ENCODE measurements around the gene LRRC10B.

The LRRC10B gene

DNA sequence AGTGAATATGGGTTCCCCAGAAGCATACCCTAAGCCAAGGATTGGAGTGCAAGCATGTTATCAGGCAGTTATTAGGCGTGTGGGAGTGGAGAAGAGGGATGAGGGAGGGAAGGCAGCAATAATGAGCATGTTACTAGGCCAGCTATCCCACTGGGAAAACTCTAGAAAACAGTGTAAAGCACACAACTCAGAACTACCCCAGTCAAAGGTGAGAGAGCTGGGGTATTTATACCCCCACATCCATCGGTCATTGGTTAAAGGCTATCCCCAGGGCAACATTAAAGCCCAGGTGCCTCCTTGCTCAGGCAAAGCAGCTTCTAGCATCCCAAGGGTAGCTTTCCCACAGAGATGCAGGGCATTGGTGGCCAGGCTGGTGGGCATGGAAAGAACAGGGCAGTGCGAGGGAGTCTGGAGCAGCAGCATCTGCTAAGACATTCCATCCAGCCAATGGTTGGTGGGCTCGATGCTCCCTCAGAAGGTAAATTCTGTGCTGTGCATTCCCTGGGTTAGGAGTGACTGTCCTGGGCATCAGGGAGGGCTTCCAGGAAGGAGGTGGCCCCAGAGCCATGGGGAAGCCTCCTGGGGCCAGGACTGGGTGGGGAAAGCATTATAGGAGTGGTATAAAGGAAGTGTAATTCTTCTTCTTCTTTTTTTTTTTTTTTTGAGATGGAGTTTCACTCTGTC, 21.1 kb upstream of the LRRC10B start:
- no peak for DNase-seq

DNA sequence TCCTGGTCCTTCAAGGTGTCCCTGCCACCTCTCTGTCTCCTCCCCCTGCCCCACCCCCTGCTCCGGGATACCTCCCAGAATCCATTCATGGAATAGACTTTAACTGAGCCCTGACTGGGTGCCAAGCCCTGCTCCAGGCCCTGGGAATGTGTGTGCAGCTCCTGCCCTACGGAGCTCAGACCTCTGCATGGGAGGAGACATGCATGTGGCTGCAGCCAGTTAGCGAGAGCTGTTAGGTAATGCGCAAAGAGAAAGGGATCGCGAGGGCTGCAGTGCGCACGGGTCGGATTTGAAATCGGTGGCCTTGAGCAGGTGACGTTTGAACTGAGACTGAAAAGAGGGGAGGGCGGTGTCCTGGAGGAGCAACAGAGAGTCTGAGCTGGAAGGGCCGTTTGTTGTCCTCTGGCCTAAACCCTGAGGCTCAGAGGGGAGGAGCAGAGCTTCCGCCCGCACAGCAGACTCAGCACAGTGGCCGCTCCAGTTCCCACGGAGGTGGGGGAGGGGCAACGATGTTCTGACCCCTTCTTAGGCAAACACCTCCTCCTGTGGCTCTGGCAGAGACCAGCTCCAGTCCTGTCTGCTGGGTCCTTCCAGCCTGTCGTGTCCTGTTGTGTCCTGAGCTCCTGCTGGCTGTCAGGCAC, 19.8 kb upstream of the LRRC10B start:
- DNase-seq: no peak

DNA sequence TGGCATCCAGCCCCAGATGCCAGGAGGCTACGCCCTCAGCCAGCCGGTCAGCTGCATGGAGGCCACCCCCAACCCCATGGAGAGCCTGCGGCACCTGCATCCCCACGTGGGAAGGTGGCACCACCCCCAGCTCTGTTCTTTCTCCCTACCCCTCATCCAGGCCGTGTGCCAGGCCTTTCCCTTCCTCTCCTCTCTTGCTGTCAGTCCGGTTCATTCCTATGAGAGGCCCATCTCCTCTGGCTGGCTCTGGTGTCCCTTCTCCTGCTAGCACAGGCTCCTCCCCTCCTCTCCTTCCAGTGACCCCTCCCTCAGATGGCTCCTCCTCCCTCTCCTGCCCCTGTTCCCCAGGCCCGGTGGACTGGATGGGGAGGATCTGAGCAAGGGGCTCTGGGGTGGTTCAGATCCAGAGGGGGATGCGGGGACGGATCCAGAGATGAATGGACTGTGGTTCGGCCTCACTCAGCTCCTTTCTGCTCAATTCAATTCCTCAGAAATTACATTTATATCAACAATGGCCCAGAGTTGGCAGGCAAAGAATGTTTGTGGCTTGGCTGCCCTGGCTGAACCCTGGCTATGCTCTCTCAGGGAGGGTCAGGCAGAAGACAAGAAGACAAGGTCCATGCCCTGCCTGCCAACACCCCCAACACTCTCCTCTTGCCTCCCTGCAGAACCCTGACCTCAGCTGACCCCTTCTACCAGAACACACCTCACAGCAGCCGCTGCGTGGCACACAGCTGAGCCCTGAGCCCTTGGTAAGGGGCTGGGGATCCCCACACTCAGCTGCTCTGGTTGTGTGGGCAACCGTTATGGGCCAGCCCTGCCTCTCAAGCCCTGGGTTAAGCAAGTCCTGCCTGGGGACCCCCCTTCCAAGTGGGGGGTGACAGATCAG, 18.5 kb upstream of the LRRC10B start:
- DNase-seq: no peak

GRCh38 chr11:61491736-61492395, 16.7 kb upstream of the LRRC10B start:
- DNase-seq: no peak

DNA sequence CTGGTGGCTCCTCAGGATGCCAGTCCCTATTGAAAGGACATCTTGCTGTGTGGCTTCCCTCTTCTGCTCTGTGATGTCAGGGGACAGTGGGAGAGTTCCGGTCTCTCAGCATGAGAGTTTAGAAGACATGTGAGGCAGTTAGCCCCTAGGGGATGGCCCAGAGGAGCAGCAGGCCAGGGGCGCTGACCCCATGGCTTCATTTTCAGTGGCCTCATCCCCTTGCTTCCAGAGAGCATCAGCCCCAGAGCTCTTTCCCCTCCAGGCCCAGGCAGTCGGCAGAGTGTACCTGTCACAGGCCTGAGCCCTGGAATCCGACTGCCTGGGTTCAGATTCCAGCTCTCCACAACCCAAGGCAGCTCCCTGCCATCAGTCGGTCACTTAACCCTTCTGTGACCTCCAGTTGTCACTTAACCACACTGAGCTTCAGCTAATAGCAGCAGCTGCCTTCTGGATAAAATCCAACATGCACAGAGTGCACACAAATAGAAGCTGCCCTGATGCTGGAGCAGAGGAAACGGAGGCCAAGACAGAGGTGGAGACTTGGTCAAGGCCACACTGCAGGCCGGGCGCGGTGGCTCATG, 14.1 kb upstream of the LRRC10B start:
- no peak for DNase-seq

DNA sequence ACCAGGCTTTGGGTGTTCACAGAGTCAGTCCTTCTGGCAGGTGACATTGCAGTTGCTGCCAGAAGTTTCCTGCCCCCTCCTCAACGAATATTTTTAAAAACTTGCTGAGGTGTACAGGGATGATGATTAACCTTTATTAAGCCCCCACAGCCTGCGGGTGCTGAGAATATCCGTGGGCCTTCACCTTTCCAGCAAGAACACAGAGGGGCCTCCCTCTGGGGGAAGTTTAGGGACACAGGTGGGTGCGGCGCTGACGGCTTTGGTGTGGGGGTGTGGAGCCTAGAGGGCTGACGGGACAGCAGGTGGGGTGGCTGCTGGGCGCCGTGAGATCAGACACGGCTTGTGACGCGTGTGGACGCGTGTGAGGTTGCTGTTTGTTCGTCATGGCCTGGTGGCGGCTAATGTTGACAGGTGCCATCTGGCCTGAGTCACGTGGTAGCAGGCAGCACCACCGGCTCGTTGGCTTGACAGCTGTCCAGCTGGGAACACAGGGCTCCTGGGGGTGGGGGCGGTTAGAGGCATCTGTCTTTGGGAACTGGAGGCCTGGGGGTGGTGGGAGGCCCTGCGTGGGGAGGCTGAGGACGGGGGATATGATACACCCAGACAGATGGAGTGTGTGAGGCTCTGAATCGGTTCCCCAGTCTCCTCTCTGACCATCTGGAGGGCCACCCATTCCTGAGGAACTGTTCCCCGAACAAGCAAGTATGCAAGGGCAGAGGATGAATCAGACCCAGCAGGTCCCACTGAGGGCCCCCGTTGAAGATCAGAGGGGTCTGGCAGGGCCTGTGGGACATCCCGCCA, 12.5 kb upstream of the LRRC10B start:
- DNase-seq: no peak

- no peak for DNase-seq
These were observed 11.7 kb upstream of the LRRC10B start for GRCh38 chr11:61496602-61497400.

- no peak for DNase-seq
These were observed 11.1 kb upstream of the LRRC10B start for GRCh38 chr11:61497473-61497872.

DNA sequence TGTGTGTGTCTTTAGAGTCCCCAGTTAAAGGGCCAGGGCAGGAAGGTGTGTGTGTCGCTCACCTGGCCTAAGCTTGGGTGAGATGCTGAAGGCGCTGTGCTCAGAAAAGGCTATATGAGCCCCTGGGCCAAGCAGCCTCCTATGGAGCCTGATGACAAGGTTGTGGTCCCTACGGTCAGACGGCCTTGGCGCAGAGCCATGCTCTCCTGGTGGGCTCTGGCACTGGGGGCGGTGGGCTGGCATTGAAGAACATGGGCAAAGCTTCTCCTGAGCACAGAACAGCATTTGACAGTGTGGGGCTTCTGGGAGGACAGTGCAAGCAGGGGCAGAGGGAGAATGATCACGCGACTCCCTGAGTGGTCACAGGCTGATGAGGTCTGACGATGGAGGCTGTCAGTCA, 10.7 kb upstream of the LRRC10B start:
- DNase-seq: no peak

DNA sequence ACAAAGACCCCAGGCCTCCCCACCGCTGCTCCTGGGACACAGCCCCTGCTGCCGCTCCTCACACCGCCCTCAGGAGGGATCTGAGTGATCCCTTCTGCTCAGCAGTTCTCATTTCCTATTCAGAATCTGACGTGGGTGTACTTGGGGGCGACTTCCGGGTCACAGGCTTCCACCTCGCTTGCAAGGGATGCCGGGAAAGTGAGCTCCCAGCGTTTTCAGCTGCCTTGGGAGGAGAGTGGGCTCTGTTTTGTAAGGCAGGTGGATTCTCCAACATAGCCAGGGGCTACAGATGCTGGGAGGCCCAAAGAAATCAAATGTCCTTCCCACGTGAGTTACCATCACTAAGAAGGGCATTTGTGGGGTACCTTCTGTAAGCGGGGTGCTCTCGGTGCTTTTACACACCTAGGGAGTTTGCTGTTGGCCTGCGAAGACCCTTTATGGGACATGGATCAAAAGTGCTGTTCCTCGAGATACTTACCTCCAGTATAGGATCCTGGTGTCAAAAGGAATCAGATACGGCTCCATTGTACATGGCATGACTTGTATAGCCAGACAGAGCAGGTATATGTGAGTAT, 9.7 kb upstream of the LRRC10B start:
- DNase-seq: no peak

GRCh38 chr11:61499816-61500491, 8.6 kb upstream of the LRRC10B start:
- no peak for DNase-seq

DNA sequence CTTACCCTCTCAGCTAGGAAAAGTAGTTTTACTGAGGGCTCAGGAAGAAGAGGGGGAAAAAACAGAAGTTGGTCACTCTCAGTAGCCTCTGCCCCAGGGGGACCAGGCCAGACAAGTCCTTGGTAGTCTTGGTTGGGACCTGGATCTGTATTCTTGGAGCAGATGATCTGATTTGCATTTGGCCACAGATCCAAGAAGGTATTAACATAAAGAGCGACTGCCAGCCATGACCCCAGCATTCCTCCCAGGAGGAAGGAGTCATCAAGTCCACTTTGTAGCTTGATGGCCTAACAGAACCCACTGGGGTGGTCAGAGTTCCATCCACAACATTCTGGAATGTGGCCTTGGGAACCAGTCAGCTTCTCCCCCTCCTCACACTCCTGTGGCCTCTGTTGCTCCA, 6.0 kb upstream of the LRRC10B start:
- no peak for DNase-seq

DNA sequence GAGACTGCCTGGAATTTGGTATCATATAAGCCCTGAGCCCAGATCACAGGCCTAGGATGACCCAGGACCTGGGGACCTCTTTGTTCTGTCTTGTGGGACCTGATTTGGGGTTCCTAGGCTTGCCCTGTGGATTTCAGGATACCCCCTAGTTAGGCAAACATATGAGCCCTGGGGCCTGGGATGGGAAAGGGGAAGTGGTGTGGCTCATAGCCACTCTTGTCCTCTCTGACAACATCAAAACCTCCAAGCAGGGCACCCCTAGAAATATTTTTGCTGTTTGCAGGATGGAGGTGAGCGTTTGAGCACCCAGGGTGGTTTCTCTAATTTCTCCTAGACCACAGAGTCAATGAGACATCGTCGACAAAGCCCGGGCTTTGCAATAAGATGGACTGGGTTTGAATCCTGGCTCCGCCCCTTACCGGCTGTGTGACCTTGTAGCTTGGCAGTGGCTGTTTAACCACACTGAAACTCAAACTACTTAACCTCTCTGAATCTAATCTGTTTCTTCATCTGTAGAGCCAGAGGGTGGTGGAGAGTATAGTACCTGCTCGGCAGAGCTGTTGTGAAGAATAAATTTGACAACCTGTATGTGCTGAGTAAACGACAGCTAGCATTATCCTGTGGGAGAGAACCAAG, 5.3 kb upstream of the LRRC10B start:
- no peak for DNase-seq

GRCh38 chr11:61505106-61505505, 3.4 kb upstream of the LRRC10B start:
- DNase-seq: no peak

- no peak for DNase-seq
These were observed 2.9 kb upstream of the LRRC10B start for GRCh38 chr11:61505640-61506155.

GRCh38 chr11:61507012-61507768, 1.4 kb upstream of the LRRC10B start:
- no peak for DNase-seq

DNA sequence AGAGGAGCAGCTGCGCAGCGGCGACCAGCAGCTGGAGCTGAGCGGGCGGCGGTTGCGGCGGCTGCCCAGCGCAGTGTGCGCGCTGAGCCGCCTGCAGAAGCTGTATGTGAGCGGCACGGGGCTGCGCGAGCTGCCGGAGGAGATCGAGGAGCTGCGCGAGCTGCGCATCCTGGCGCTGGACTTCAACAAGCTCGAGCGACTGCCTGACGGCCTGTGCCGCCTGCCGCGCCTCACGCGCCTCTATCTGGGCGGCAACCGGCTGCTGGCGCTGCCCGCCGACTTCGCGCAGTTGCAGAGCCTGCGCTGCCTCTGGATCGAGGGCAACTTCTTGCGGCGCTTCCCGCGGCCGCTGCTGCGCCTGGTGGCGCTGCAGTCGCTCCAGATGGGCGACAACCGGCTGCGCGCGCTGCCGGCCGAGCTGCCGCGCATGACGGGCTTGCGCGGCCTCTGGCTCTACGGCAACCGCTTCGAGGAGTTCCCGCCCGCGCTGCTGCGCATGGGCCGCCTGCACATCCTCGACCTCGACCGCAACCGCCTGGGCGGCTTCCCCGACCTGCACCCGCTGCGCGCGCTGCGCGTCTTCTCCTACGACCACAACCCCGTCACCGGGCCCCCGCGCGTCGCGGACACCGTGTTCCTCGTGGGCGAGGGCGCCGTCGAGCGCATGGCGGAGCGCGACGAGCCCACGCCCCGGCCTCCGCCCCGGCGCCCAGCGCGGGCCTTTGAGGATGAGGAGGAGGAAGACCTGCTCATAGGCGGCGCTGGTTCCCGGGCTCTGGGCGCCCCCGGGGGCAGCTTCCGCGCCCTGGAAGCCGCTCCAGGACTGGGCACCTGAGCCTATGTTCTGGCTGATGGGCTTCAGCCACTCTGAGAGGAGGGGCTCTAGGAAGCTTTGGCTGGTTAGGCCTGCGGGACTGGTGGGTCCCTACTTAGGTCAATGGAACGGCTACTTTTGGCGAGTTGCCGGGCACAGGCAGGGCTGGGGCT, 787 bp downstream of the LRRC10B start:
- DNase-seq: peak; percentile 64
